OCI-LY1 (cell line): ENCODE results near the gene WDR5.

Source experiments
- H2AFZ ChIP-seq: fragments of 200-600 bp; sonication (generic), shearing (Covaris generic); 2 replicates; pipeline ENCODE4 v1.6.0; 2014; ENCODE audit warnings: antibody characterized with exemption, mild to moderate bottlenecking, low read length
- H3F3A ChIP-seq: fragments of 200-600 bp; sonication (generic), shearing (Covaris generic); 2 replicates; pipeline ENCODE4 v1.6.0; 2014; ENCODE audit warnings: mild to moderate bottlenecking, antibody characterized with exemption, low read length, moderate library complexity; ENCODE audit not compliant: insufficient read depth
- H3K27ac ChIP-seq: fragments of 200-600 bp; sonication (generic); 2 replicates; pipeline ENCODE4 v1.5.1; 2014; ENCODE audit warnings: low read length, mixed run types, mild to moderate bottlenecking, low read depth; ENCODE audit not compliant: poor library complexity, severe bottlenecking
- H3K27me3 ChIP-seq: fragments of 200-600 bp; sonication (generic); 2 replicates; pipeline ENCODE4 v1.6.0; 2014; ENCODE audit warnings: antibody characterized with exemption, mild to moderate bottlenecking, low read length, moderate library complexity; ENCODE audit not compliant: insufficient read depth
- H3K36me3 ChIP-seq: fragments of 200-600 bp; sonication (generic); 2 replicates; pipeline ENCODE4 v1.6.1; 2014; ENCODE audit warnings: mild to moderate bottlenecking, antibody characterized with exemption, low read length, moderate library complexity, mixed read lengths; ENCODE audit not compliant: insufficient read depth
- H3K4me1 ChIP-seq: fragments of 200-600 bp; sonication (generic); 2 replicates; pipeline ENCODE4 v1.5.1; 2014; ENCODE audit warnings: mild to moderate bottlenecking, low read length, moderate library complexity; ENCODE audit not compliant: insufficient read depth, severe bottlenecking
- H3K4me2 ChIP-seq: fragments of 200-600 bp; sonication (generic), shearing (Covaris generic); 2 replicates; pipeline ENCODE4 v1.6.1; 2014; ENCODE audit warnings: low read length
- H3K4me3 ChIP-seq: fragments of 200-600 bp; sonication (generic); 2 replicates; pipeline ENCODE4 v1.5.1; 2014; ENCODE audit warnings: low read length, low read depth, mild to moderate bottlenecking, mixed read lengths; ENCODE audit not compliant: poor library complexity, severe bottlenecking
- H3K79me2 ChIP-seq: fragments of 200-600 bp; shearing (Covaris generic); 2 replicates; pipeline ENCODE4 v1.6.1; 2016; ENCODE audit warnings: mixed run types, low read length, mixed read lengths; ENCODE audit not compliant: insufficient read depth
- H3K9ac ChIP-seq: fragments of 200-600 bp; sonication (generic), shearing (Covaris generic); 2 replicates; pipeline ENCODE4 v1.6.1; 2014; ENCODE audit warnings: mild to moderate bottlenecking, low read length, mixed read lengths
- H3K9me2 ChIP-seq: fragments of 200-600 bp; sonication (generic), shearing (Covaris generic); 2 replicates; pipeline ENCODE4 v1.6.1; 2014; ENCODE audit warnings: low read depth, mild to moderate bottlenecking, low read length, mixed read lengths
- H3K9me3 ChIP-seq: fragments of 200-600 bp; shearing (Covaris generic); 2 replicates; pipeline ENCODE4 v1.6.1; 2014; ENCODE audit warnings: low read length, mixed read lengths
- H4K20me1 ChIP-seq: fragments of 200-600 bp; sonication (generic), shearing (Covaris generic); 2 replicates; pipeline ENCODE4 v1.6.0; 2016; ENCODE audit warnings: mild to moderate bottlenecking, low read length; ENCODE audit not compliant: insufficient read depth
- EZH2 ChIP-seq: fragments of 200-600 bp; sonication (generic), shearing (Covaris generic); IDR thresholded peaks from 2 replicates; pipeline ENCODE4 v1.8.0; 2017; ENCODE audit warnings: borderline replicate concordance, mixed run types, mild to moderate bottlenecking, antibody characterized with exemption, low read length, moderate library complexity, mixed read lengths
- TF ChIP-seq, protein P1 (sequence below): fragments of 200-600 bp; sonication (generic), shearing (Covaris generic); IDR thresholded peaks from 2 replicates; pipeline ENCODE4 v1.5.1; 2017; ENCODE audit warnings: mild to moderate bottlenecking, antibody characterized with exemption, low read length, moderate library complexity, mixed read lengths

Gene WDR5

GRCh38 chr9:134161647-134162046, 25.8 kb downstream of the WDR5 start:
- Histone ChIP-seq H3K36me3 (peaks cover 38% of the 10 kb centered on the region), H3K27me3 (no peaks in the 10 kb centered on the region), H4K20me1 (no peaks in the 10 kb centered on the region), H3K4me1 (peaks cover 9% of the 10 kb centered on the region), H3K4me3 (no peak overlapping the region), H3F3A (no peaks in the 10 kb centered on the region), H3K9me2 (no peaks in the 10 kb centered on the region), H3K27ac (no peak overlapping the region), H2AFZ (no peak overlapping the region), H3K9me3 (no peaks in the 10 kb centered on the region), H3K79me2 (no peaks in the 10 kb centered on the region), H3K9ac (no peak overlapping the region), H3K4me2 (no peak overlapping the region)
- TF ChIP-seq, protein P1, sequence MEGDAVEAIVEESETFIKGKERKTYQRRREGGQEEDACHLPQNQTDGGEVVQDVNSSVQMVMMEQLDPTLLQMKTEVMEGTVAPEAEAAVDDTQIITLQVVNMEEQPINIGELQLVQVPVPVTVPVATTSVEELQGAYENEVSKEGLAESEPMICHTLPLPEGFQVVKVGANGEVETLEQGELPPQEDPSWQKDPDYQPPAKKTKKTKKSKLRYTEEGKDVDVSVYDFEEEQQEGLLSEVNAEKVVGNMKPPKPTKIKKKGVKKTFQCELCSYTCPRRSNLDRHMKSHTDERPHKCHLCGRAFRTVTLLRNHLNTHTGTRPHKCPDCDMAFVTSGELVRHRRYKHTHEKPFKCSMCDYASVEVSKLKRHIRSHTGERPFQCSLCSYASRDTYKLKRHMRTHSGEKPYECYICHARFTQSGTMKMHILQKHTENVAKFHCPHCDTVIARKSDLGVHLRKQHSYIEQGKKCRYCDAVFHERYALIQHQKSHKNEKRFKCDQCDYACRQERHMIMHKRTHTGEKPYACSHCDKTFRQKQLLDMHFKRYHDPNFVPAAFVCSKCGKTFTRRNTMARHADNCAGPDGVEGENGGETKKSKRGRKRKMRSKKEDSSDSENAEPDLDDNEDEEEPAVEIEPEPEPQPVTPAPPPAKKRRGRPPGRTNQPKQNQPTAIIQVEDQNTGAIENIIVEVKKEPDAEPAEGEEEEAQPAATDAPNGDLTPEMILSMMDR: no peak
- TF ChIP-seq EZH2: no peak

DNA sequence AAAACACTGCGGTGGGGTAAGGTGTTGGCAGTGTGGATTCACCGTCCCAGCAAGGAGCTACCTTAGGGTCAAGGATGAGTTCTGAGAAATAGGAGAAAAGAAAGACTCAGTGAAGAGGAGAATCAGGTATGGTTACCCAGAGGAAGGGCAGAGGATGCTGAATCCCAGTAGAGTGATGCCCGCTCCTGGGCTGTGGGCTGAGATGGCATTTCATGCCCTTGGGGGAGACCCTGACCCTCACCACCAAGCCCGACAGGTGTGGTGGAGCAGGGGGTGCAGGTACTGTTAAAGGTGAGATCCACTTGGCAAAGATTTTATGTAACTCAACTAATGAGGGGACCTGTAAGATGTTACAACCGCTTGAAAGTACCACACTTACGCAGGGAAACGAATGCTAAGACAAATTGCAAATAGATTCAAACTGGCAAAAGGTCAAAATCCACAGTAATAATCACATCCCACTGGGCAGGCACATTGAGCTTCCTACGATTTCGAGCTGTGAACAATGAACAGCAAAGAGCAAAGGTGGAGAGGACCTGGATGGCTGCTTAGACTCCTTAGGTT, 26.4 kb downstream of the WDR5 start:
- Histone ChIP-seq H3K27ac (no peak overlapping the region), H3K36me3 (peaks cover 31% of the 10 kb centered on the region), H4K20me1 (no peaks in the 10 kb centered on the region), H3K9me2 (no peaks in the 10 kb centered on the region), H3K4me2 (no peak overlapping the region), H3K4me3 (no peak overlapping the region), H3K9me3 (no peaks in the 10 kb centered on the region), H3K4me1 (peaks cover 9% of the 10 kb centered on the region), H3K27me3 (no peaks in the 10 kb centered on the region), H3K79me2 (no peaks in the 10 kb centered on the region), H2AFZ (no peak overlapping the region), H3K9ac (no peak overlapping the region), H3F3A (no peaks in the 10 kb centered on the region)
- TF ChIP-seq EZH2: no peak
- TF ChIP-seq, protein P1: no peak

- no peak overlapping the region for H3K4me3 ChIP-seq
- H3K9me2 ChIP-seq: no peaks in the 10 kb centered on the region
- no peak overlapping the region for H3K4me2 ChIP-seq
- no peaks in the 10 kb centered on the region for H3K79me2 ChIP-seq
- no peaks in the 10 kb centered on the region for H3K27me3 ChIP-seq
- TF ChIP-seq, protein P1: no peak
- no peak for TF ChIP-seq EZH2
- H3K36me3 ChIP-seq: peaks cover 25% of the 10 kb centered on the region
- peaks cover 9% of the 10 kb centered on the region for H3K4me1 ChIP-seq
- no peak overlapping the region for H2AFZ ChIP-seq
- no peaks in the 10 kb centered on the region for H3F3A ChIP-seq
- no peak overlapping the region for H3K9ac ChIP-seq
- H3K27ac ChIP-seq: no peak overlapping the region
- no peaks in the 10 kb centered on the region for H4K20me1 ChIP-seq
- H3K9me3 ChIP-seq: no peaks in the 10 kb centered on the region
Measured at GRCh38 chr9:134162926-134163370, 27.1 kb downstream of the WDR5 start.
